GM21423 (cell line): Measurements from ENCODE around the gene ENG.
A peak's percentile ranks its signal among the peaks of the same experiment; 100 is the strongest.
"Not testable (repeated sequence)": the region's sequence is repeated elsewhere in the genome, so short reads cannot be mapped to it uniquely, and the experiment has no call there.

Experiments
- ATAC-seq: cut with Tn5 transposase; IDR thresholded peaks from one replicate; pipeline ENCODE4 v1.9.1; 2021; ENCODE audit warnings: mild to moderate bottlenecking, moderate library complexity; ENCODE audit not compliant: unreplicated experiment

The ENG gene

GRCh38 chr9:127878652-127879390 is 24.4 kb upstream of the ENG start:
- ATAC-seq, result no peak

- ATAC-seq, result no peak
Measured at GRCh38 chr9:127878001-127878651, 23.7 kb upstream of the ENG start.

GRCh38 chr9:127877566-127877998 is 23.1 kb upstream of the ENG start, which contains the start of gene AK1:
AK1 (minus strand) TSS chr9:127877675; CDS start chr9:127874617, 3,058 bp downstream.
- no peak for ATAC-seq

- ATAC-seq, result no peak
Measured at GRCh38 chr9:127876764-127877562, 22.5 kb upstream of the ENG start.

GRCh38 chr9:127876026-127876763 is 21.7 kb upstream of the ENG start:
- no peak for ATAC-seq

- no peak for ATAC-seq
Measured at GRCh38 chr9:127875306-127875966, 21.0 kb upstream of the ENG start.

- no peak for ATAC-seq
Measured at GRCh38 chr9:127874301-127875221, 20.1 kb upstream of the ENG start.

- ATAC-seq, result no peak
Measured at GRCh38 chr9:127873886-127874285, 19.4 kb upstream of the ENG start.

GRCh38 chr9:127873223-127873691 is 18.8 kb upstream of the ENG start:
- ATAC-seq, result no peak

GRCh38 chr9:127872369-127873222 is 18.1 kb upstream of the ENG start:
- ATAC-seq, result no peak

GRCh38 chr9:127871531-127871930 is 17.1 kb upstream of the ENG start:
- no peak for ATAC-seq

- no peak for ATAC-seq
Measured at GRCh38 chr9:127870887-127871286, 16.4 kb upstream of the ENG start.

GRCh38 chr9:127870153-127870491 is 15.7 kb upstream of the ENG start:
- not testable (repeated sequence) for ATAC-seq

GRCh38 chr9:127869310-127870152 is 15.1 kb upstream of the ENG start:
- ATAC-seq, result peak; percentile 40

- no peak for ATAC-seq
Measured at GRCh38 chr9:127868278-127868902, 13.9 kb upstream of the ENG start.

GRCh38 chr9:127867356-127868277 is 13.2 kb upstream of the ENG start:
- no peak for ATAC-seq
